Colon (tissue), 2 donors: ENCODE measurements around the gene AUTS2.

ENCODE experiments used
- FAIRE-seq: peaks from 2 replicates; lab custom pipeline; 2012; peaks lifted over from hg19 to GRCh38; lab: Jason Lieb, UNC
- donor health status: control.
- donor health status: control.

Gene AUTS2

GRCh38 chr7:70834424-70834823 lies 1236.1 kb downstream of the AUTS2 start:
- no peak for FAIRE-seq

DNA sequence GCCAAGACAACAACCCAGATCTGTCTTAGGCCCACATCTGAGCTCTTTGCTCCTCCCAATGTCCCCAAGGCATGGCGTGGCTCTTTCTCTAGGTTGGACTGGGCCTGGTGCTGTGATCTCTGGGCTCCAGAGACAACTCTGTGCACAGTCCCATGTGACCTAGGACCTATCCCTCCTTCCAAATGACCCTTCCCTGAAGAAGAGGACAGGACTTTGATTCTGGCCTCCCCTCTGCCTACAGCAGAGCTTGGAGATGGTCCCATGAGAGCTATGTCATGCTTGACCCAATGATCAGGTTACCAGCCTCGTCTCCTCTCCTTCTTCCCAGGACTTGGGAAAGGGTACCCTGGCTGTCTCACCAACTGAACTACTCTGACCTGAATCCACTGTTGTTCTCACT lies 1237.4 kb downstream of the AUTS2 start:
- FAIRE-seq, result no peak

DNA sequence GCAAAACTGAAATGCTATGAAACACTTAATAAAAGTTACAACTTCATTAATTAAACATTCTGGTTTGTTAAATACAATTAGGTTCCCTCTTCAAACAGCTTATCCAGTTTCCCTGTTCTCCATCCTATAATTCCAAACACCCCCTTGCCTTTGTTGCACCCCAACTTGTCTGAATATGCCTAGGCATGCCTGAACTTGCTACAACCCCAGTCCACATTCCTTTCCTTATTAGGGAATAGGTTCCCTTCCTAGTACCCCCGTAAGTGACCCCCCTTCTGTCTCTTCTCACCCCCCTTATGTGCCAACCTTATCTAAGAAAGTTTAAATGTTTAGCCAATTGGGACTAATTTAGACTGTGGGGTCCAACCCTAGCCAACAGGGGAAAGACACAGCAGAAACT lies 1238.0 kb downstream of the AUTS2 start:
- FAIRE-seq, result no peak

DNA sequence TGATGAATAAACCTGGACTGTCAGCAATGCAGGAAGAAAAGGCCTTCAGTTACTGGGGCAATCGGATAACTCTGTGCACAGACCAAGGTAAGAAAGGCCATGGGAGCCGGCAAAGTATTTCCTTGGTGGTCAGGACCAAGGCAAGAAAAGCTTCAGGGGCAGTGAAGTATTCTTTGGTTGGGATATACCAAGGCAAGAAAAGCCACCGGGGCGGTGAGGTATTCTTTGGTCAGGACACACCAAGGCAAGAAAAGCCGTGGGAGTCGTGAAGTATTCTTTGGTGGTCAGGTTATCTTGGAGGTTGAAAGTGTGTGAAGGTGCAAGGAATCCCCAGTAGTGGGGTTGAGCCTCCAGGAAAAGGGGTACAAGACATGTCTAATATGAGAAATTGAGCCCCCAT lies 1238.7 kb downstream of the AUTS2 start:
- no peak for FAIRE-seq

GRCh38 chr7:70837589-70837988 lies 1239.3 kb downstream of the AUTS2 start:
- FAIRE-seq, result no peak

GRCh38 chr7:70838292-70838907 lies 1240.1 kb downstream of the AUTS2 start:
- no peak for FAIRE-seq
